Ecto neural progenitor cell (in vitro differentiated cells): Measurements from ENCODE around the gene CARMIL1.

Experiments
- DNase-seq: peaks from one replicate; pipeline ENCODE4 v3.0.0-alpha.2; 2018; ENCODE audit warnings: low spot score

Gene CARMIL1

DNA sequence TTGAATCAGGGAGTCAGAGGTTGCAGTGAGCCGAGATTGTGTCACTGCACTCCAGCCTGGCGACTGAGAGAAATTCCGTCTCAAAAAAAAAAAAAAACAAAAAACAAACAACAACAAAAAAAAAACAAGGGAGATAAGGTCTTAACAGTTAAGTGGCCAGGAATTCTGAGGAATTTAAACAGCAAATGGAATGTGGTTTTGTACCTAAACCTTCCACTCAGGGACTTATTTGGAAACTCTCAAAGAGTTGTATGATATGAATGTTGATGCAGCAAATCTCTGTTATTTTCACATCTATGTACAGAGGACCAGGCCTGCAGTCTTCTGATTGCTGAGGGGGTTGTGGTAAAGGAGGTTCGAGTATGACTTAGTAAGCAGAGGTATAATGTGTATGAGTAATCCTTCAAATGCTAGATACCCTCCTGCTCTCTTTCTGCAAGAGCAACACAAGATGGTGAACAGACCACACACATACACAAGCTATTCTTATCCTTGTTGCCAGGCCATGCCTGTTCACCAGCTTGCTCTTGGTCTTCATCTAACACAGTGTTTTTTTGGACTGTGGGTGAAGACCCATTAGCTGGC, 197.9 kb downstream of the CARMIL1 start:
- no peak for DNase-seq

DNA sequence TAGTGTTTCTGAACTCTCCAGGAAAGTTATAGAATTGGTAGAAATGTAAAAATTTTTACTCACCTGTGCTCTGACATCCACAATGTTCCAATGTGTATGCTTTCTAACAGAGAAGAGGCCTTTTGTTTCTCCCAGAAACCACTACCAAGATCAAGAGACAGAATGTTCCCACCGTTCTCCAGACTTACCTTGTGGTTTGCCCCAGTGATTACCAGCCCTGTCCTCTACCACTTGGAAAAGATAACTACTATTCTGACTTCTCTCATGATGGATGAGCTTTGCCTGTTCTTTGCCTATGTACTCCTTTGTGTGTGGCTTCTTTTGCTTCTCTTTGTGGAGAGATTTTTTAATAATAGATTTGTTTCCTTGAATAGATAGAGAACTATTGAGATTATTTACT, 199.8 kb downstream of the CARMIL1 start:
- no peak for DNase-seq

DNA sequence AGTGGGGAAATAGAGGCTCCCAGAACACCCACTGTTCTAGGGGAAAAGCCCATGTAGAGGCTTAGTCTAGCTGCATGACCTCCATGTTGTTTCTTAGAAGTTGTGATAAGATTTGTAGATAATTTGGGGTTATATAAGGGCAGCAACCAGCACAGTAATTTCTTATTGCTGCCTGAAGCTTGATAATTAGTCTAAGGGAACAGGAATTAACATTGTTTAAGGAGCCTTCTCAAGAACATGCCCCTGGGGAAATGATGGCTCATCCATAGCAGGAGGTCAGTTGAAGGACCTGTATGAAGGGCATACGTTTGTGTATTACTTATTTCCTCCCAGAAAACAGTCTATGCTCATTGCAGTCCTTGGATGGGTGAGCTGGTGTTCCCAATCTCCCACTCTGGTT, 202.1 kb downstream of the CARMIL1 start:
- no peak for DNase-seq

DNA sequence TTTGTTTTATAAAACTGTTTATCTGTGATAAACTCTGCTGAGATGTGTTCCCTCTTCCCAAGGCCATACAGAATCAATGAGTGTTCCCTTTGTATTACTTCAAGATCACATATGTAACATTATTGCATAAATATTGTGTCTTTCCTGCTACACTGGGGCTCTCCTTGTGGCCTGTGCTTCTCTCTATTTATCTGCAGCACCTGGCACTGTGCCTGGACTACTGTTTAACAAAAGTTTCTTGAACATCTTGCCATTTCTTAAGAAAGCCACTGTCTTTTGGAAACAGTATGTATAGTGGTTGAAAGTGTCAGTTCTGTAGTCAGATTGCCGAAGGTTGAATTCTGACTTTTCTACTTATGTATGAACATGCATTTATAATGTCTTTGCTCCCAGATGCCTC, 203.8 kb downstream of the CARMIL1 start:
- no peak for DNase-seq

DNA sequence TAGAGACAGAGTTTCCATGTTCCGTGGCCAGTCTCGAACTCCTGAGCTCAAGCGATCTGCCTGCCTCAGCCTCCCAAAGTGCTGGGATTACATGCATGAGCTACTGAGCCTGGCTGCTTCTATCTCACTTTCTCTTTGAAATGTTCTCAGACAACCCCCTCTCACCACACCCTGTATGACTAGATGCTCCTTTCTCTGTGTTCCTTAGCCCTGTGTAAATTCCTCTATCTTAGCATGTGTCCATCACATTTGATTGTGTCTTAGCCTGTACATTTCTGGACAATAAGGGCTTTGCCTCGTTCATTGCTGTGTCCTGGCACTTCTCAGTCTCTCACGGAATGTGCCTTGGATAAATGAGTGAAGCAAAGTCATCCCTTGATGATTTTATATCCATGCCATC, 204.8 kb downstream of the CARMIL1 start:
- no peak for DNase-seq

DNA sequence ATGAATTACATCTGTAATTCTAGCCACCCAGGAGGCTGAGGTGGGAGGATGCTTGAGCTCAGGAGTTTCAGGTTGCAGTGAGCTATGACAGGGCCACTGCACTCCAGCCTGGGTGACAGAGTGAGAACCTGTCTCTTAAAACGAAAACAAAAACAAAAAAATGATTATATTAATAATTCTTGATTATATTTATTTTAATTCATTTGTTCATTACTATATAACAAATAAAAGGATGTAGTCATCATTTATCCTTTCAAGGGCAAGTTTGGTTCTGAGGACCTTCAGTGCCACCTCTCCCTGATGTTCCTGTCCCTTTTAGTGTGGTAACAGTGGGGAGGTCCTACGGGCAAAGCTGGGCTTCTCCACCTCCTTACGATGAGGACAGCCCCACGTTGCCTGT, 205.7 kb downstream of the CARMIL1 start:
- DNase-seq, result no peak

DNA sequence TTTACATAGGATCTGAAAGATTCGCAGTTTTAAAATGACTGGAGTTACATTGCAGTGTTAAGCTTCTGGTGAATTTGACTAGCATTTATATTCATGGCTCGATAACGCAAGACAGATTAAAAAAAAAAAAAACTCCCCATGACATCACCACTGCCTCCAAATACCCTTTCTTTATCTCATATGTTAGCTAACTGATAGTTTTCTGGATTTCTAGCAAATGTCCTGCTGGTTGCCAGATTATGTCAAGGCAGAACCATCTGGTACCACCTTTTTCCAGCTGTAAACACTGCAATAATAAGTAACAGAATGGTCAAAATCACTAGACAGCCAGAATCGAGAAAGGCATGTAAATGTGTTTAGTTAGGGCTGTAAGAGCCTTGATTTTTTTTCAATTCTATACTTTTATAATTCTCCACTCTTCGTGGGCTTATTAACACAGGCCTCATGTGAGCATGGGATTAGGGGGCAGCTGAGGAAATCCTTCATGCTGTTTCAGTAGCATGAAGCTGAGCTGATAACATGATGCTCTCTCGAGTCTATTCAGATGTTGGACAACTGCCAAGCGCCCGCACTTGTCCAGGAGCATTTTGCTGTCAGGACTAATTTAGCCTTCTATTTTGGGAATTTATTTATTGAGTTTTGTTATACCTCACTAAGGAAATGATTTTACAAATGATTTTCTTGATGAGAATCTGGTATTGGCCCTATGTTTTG, 206.8 kb downstream of the CARMIL1 start:
- DNase-seq, result no peak

DNA sequence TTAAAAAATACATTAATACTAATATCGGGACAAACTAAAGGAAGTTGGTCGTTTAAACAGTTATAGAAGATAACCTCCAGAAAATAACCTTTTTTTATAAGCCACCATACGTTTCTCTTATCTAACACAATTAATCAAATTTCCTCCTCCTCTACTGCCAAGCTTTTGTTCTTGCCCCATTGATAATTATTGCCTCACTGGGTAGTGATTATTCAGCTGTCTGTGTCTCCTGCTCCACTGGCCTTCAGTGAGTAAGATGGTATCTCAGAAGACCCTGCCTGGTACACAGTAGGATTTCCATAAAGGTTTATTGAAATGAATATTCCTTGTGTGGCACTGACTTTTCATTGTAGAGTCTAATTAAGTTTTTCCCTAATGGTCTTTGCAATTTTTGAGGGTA, 207.4 kb downstream of the CARMIL1 start:
- no peak for DNase-seq

DNA sequence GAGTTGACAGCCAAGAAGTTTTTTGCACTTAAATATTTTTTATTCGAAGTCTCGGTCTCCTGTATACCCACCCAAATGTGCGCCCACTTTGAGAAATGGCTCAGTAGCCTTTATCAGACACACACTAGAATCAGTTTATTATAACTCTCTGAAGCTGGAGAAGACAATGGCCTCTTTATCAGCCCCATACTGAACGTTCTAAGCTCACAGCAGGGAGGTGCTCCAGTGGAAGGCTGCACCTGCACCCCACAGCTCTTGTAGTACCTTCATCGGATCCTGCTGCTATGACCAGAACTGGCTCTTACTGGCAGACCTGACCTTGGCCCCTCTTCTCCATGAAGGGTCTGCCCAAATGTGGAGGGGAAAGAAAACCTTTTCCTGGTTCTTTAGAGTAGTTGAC, 207.8 kb downstream of the CARMIL1 start:
- DNase-seq, result no peak

DNA sequence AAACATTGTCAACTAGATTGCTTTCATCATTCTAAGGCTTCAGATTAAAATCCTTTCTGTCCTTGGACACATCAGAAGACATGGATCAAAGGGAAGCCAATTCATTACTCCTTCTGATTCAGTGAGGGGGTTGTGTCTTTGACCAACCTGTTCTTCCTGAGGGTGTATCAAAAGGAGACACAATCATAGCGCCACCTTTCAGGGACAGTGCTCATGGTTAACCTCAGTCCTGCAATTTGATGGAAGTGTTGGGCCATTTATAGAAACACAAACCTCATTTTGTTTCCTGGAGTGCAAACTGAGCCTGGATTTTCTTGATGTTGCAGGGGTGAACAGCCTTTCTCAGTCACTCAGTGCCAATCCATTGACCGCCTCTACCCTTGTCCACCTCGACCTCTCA, 209.0 kb downstream of the CARMIL1 start:
- no peak for DNase-seq

DNA sequence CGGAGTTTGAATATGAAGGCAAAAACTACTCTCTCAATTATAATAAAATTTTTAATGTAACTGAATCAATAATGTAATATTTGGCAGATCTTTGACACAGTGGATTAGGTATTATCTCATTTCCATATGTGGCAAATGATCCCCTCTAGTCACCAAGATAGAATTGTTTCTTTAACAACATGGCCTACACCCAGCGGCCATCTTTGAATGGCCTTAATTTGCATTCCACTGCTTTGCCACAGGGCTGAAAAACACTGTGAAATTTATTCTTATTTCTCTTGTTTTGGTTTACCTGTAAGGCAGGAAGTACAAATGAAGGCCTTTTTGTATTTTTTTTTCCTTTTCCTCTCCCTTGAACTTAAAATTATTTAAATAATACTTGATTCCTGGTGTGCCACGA, 210.2 kb downstream of the CARMIL1 start:
- DNase-seq, result no peak

DNA sequence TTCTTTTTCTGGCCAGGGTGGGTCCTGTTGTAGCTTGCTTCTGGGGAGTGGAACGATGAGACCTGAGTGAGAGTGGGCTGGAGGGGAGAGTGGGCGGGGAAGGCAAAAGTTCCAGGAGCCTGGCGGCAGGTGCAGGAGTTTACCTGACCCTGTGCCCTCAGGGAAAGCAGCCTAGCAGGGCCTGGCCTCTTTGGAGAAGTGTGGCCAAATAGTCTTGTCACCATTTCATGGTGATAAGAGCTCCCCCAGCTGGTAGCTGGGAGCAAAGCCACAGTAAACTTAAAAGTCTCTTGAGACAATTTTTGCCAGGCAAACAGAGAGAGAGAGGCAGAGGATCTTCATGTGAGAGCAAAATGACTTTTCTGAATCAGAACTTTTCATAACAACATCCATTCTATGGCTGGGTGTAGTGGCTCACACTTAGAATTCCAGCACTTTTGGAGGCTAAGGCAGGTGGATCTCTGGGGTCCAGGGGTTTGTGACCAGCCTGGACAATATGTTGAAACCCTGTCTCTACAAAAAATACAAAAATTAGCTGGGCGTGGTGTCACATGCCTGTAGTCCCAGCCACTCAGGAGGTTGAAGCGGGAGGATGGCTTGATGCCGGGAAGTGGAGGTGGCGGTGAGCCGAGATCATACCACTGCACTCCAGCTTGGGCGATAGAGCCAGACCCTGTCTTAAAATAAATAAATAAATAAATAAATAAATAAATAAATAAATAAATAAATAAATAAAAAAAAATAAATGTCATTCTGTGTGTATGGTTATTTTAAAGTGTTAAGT, 211.0 kb downstream of the CARMIL1 start:
- DNase-seq, result peak; percentile 72

DNA sequence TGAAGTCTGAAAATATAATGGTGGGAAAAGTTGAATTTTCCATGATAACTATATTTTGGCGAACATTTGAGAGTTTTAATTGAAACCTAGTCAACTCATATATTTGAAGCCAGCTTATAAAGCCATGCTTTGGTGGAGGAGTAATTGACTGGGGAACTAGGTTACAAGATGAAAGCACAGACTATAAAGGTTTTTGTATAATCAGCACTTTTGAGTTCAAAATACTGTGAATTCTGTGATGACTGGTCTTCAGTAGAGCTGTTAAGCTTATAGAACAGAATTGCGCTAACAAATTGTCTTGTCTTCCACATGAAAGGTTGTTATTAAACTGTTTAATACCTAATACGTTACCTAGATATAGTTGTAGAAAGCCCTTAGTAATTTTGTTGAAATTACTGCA, 213.8 kb downstream of the CARMIL1 start:
- DNase-seq, result no peak

DNA sequence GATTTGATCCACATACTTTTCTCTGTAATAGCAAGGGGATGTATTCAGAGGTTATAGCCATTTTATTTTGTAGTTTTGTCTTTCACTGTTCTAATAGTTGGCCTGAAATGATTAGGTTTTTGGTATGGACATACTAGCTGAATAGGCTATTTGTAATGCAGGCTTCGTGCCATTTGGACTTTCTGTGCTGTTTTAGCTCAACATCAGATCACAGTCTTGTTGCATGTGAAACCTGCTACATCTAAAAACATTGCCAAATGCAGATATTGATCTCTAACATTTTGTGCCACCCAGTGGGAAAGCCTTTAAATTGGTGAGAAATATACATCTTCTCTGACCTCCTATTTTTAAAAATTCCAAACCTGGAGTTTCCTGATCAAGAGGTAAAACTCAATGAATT, 215.3 kb downstream of the CARMIL1 start:
- DNase-seq, result no peak

DNA sequence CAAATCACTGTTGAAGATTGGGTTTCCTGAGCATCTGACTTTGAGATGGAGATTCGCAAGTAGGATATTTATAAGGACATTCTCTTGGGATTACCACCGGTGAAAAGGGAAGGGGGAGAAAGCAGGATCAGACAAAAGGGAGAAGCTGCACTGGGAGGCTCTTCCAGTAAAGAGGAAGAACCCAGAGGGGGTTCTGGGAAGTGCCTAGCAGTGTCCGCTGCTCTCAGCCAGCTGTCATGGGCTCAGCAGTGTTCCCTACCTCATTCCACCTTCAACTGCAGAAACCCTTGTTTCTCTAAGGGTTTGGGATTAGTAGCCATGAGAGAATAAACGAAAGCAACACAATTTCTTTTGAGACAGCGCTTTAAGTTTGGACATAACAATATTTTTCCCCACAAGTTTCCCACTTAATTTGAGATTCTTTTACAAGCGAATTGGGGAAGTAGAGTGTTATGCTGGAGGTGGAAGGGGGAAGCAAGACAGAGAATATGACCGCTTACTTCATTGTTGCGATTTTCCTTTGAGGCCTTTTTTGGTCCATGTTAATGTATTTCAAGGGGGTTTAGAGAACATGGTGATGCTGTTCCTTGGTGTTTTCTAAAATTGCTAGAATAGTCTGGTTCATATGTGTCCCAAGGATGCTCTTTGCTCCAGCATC, 218.3 kb downstream of the CARMIL1 start:
- no peak for DNase-seq

DNA sequence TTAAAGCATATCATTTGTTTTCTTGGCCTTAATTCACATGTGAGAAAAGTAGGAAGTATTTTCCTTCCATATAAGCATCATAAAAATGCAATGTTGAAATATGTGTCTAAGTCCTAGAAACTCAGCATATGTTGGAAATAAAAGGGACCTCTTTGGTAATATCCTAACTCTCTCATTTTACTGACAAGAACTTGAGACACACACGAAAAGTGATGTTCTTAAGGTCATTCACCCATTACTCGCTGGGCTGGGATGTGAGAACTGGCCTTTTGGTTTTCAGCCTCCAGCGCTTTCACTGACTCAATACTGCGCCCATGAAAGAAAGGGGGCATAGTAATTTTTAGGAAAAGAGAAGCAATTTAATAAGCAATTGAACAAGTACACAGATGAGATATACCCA, 219.3 kb downstream of the CARMIL1 start:
- no peak for DNase-seq

DNA sequence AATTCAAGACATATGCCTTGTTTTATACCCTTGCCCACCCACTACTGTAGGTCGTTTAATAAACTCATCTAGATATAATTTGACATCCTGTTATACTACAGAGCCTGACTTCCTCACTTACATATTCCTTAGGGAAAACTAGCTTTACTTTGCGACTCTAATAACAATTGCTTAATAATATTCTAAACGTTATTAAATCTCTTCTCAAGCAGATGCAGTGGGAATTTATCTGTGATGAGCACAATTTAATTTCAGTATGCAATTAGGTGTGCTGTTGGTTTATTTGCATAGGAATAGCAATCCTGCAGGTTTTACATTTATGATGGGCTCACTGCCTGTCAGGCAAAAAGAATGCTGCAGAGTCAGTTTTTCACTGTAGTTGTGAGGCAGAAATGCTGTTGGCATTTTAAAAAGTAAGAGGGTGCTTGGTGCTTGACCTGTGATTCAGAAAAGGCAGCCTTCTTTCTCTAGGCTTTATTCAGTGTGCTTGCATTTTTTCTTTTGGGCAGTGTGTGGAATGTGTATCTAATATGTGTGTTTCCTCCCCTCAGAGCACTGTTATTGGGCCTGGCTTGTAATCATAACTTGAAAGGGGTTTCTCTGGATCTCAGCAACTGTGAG, 220.6 kb downstream of the CARMIL1 start:
- DNase-seq, result no peak

DNA sequence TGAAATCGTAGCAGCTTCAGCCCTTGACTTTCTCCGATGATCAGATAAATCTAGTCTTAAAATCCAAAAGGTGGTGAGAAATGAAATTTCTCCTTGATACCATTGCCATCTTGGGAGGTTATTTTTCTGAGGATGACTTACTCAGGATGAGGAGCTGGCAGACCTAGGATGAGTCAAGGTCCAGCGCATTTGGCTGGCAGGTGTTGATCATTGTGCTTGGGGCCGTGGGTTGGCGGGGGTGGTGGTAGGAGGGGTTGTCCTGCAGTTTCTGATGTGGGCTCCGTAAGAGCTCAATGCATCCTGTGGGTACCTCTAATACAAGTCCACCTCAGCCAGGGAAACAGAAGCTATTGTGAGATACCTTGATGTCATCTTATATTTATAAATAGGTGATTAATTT, 224.5 kb downstream of the CARMIL1 start:
- no peak for DNase-seq

DNA sequence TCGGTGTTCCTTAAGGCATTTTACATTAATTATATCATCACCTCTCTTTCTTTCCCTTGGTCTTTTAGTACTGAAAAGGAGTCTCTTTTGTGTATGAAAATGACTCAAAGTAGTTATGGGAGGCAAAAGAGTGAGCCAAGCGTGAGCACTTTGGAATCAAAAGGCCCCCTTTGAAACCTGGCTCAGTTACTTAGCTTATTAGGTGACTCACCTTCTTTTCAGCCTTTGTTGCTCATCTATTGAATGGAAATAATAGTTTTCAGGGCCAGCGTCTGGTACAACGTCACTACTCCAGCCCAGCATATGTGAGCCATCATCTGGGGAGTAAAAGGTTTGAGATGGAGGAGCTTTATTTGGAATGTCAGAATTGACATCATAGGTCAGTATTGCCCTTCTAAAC, 225.5 kb downstream of the CARMIL1 start:
- no peak for DNase-seq

DNA sequence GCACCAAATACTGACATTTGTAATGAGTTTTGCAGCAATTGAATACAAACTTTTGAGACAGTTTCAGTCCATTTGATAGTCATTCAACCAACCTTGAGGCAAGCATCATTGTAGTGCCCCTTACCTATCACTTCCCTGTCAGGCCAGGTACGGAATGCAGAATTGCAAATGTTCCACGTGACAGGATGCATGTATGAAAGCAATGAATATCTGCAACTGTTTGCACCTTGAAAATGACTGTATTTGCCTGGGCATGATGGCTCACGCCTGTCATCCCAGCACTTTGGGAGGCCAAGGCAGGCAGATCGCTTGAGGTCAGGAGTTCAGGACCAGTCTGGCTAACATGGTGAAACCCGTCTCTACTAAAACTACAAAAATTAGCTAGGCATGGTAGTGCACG, 226.8 kb downstream of the CARMIL1 start:
- DNase-seq, result no peak

DNA sequence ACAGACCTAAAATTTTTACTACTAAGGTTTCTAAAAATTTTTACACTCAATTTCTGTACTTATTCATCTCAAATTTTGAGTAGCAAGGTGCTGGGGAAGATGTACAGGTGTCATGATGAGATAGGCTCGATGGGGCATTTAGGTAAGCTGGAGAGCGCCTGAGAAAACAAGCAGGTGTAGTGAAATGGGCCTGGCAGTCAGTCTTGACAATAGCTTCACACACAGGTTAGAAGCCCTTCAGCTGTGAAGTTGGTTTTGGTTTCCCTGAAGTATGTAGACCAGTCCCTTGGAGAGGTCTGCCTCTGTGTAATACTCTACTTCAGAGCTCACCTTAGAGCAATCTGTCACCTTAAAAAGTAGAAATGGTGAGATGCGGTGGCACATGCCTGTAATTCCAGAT, 228.9 kb downstream of the CARMIL1 start:
- no peak for DNase-seq

DNA sequence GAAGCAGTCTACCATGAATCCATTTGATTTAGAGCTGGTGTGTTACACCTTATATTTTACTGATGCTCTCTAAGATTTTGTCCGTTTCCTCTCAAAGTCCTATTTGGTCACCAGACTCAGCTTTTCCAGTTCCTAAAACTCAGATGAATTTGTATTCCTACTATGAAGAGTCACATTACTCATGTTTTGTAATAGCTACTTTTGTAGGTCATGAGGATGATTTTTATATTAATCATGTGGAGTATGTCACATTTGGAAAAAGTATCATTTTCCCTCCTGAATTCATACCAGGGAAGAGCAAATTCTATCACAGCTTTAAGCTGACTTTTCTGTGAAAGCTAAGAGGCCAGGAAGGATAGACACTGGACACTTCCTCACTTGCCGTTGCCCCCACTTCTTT, 232.2 kb downstream of the CARMIL1 start:
- no peak for DNase-seq

DNA sequence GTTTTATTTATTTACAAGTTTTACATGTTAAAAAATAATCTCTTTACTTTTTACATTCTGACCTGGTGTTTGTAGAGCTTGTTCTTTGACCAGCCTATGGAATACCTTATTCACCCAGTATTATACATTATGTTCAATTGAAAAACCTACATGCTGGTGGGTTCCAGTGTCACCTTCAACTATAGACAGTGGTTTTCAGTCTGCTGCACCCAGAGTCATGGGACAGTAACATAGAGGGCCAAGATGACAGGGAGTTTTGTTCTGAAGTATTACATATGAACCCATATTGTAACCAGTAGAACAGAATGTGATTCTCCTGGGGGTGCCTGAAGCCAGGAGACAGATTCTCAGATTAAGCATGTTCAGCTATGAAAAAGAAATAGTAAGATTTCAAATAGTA, 233.4 kb downstream of the CARMIL1 start:
- DNase-seq, result no peak
